Measurements from ENCODE around the gene KCNJ6.

KCNJ6 gene

DNA sequence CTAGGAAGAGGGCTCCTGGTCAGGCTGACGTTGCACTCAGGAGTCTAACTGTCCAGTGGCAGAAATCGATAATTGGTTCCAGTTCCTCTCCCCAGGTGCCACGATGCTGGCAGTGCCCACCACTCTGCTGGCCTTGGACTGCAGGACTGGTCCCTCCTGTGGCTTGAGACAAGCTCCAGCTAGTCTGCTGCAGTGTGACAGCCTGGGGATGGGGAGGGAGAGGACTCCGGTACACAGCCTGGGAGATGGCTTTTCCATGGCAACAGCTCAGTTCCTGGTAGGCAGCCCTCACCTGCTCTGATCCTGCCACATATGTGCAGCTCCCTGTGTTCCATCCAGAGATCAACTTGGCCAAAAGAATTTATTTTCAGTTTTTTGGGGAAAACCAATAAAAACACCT, 239.3 kb downstream of the KCNJ6 start:
- no peak for TF ChIP-seq CTCF (IDR thresholded peaks at IDR 0.05; ENCODE audit: low read depth, low read length)
- Histone ChIP-seq H3K9me3 (ENCODE audit: severe bottlenecking) (no peaks in the 10 kb centered on the region), H3K36me3 (no peaks in the 10 kb centered on the region), H3K4me3 (ENCODE audit: low read depth, low read length) (no peak overlapping the region), H3K27ac (no peak overlapping the region), H3K27me3 (ENCODE audit: insufficient read depth, low read depth, severe bottlenecking) (peaks cover 3% of the 10 kb centered on the region)
- no peak for DNase-seq

- DNase-seq = peak; percentile 79
- peaks cover 3% of the 10 kb centered on the region for H3K27me3 ChIP-seq (ENCODE audit: insufficient read depth, low read depth, severe bottlenecking)
- H3K4me3 ChIP-seq (ENCODE audit: low read depth, low read length) = no peak overlapping the region; the same call in 1 of the 2 replicates
- H3K9me3 ChIP-seq (ENCODE audit: severe bottlenecking) = no peaks in the 10 kb centered on the region
- peak; percentile 98 for TF ChIP-seq CTCF (IDR thresholded peaks at IDR 0.05; ENCODE audit: low read depth, low read length)
- no peak overlapping the region for H3K27ac ChIP-seq
- H3K36me3 ChIP-seq = no peaks in the 10 kb centered on the region
These were observed 241.0 kb downstream of the KCNJ6 start for GRCh38 chr21:37675202-37675801.

GRCh38 chr21:37673801-37674575, 242.3 kb downstream of the KCNJ6 start:
- Histone ChIP-seq H3K4me3 (ENCODE audit: low read depth, low read length) (no peak overlapping the region), H3K27ac (no peak overlapping the region), H3K27me3 (ENCODE audit: insufficient read depth, low read depth, severe bottlenecking) (peaks cover 3% of the 10 kb centered on the region), H3K9me3 (ENCODE audit: severe bottlenecking) (no peaks in the 10 kb centered on the region), H3K36me3 (no peaks in the 10 kb centered on the region)
- TF ChIP-seq CTCF (IDR thresholded peaks at IDR 0.05; ENCODE audit: low read depth, low read length) = no peak
- DNase-seq = no peak

GRCh38 chr21:37671381-37671780, 244.9 kb downstream of the KCNJ6 start:
- DNase-seq = no peak
- H3K27me3 ChIP-seq (ENCODE audit: insufficient read depth, low read depth, severe bottlenecking) = peaks cover 3% of the 10 kb centered on the region
- H3K9me3 ChIP-seq (ENCODE audit: severe bottlenecking) = peaks cover under 1% of the 10 kb centered on the region
- H3K36me3 ChIP-seq = no peaks in the 10 kb centered on the region
- no peak for TF ChIP-seq CTCF (IDR thresholded peaks at IDR 0.05; ENCODE audit: low read depth, low read length)
- H3K27ac ChIP-seq = no peak overlapping the region
- H3K4me3 ChIP-seq (ENCODE audit: low read depth, low read length) = no peak overlapping the region

GRCh38 chr21:37670883-37671282, 245.4 kb downstream of the KCNJ6 start:
- no peak for DNase-seq
- Histone ChIP-seq H3K9me3 (ENCODE audit: severe bottlenecking) (peaks cover 5% of the 10 kb centered on the region), H3K36me3 (no peaks in the 10 kb centered on the region), H3K27ac (no peak overlapping the region), H3K27me3 (ENCODE audit: insufficient read depth, low read depth, severe bottlenecking) (peaks cover 3% of the 10 kb centered on the region), H3K4me3 (ENCODE audit: low read depth, low read length) (no peak overlapping the region)
- TF ChIP-seq CTCF (IDR thresholded peaks at IDR 0.05; ENCODE audit: low read depth, low read length) = no peak
